Breast epithelium (tissue), 3 donors: ENCODE results near the gene ZNF41.

Experiments used
- POLR2A ChIP-seq: fragments of 450-650 bp; IDR thresholded peaks from one replicate; pipeline ENCODE4 v1.6.1; 2016; ENCODE audit warnings: antibody characterized with exemption, mild to moderate bottlenecking, moderate library complexity
- POLR2AphosphoS5 ChIP-seq, 3 donors: sonication (generic); formaldehyde crosslinking; IDR thresholded peaks; one replicate each; pipeline ENCODE4 v1.6.1; 2017; ENCODE audit warnings: antibody characterized with exemption in 3 of 3
- TF ChIP-seq, protein P1 (sequence below), 3 donors: fragments of 450-650 bp; IDR thresholded peaks; one replicate each; pipeline ENCODE4 v1.5.1; 2016 to 2017; ENCODE audit warnings: antibody characterized with exemption in 3 of 3, mild to moderate bottlenecking in 3 of 3, moderate library complexity in 3 of 3

DNA sequence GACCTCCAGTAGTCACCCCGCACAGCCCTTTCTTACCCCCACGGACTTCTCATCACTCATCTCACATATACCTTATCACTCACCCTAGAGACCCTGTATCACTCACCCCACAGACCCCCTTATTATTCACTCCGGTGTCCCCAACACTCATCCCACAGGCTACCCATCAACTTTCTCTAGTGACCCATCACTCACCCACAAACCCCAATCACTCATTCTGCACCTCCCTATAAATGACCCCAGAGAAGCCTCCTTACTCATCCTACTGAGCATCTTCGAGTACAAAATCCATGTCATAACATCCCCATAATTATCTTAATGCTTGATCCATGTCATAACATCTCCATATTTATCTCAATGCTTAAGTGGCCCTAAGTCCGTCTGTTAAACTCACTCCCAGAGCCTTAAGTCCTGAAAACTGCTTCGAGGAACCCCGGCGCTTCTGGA lies 934 bp downstream of the ZNF41 start:
- TF ChIP-seq, protein P1, sequence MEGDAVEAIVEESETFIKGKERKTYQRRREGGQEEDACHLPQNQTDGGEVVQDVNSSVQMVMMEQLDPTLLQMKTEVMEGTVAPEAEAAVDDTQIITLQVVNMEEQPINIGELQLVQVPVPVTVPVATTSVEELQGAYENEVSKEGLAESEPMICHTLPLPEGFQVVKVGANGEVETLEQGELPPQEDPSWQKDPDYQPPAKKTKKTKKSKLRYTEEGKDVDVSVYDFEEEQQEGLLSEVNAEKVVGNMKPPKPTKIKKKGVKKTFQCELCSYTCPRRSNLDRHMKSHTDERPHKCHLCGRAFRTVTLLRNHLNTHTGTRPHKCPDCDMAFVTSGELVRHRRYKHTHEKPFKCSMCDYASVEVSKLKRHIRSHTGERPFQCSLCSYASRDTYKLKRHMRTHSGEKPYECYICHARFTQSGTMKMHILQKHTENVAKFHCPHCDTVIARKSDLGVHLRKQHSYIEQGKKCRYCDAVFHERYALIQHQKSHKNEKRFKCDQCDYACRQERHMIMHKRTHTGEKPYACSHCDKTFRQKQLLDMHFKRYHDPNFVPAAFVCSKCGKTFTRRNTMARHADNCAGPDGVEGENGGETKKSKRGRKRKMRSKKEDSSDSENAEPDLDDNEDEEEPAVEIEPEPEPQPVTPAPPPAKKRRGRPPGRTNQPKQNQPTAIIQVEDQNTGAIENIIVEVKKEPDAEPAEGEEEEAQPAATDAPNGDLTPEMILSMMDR (IDR thresholded peaks at IDR 0.05) = no peak
- TF ChIP-seq POLR2A (no peak), POLR2AphosphoS5 (IDR thresholded peaks at IDR 0.05) (no peak)
